Peyer's patch (tissue), 4 donors: ENCODE results near the gene TMEM237.

Experiments used
- POLR2A ChIP-seq, 2 donors: fragments of 450-650 bp; IDR thresholded peaks; one replicate each; pipeline ENCODE4 v1.5.1; 2017; ENCODE audit warnings: antibody characterized with exemption in 2 of 2, mild to moderate bottlenecking in 2 of 2, moderate library complexity in 2 of 2
- TF ChIP-seq, protein P1 (sequence below), 6 experiments: fragments of 450-650 bp in 4 of 6; fragments of 200-600 bp in 2 of 6; sonication (generic) in 1 of 6; IDR thresholded peaks; one replicate each; pipeline ENCODE4 v1.5.1; 2017 to 2019; ENCODE audit warnings: antibody characterized with exemption in 6 of 6, mild to moderate bottlenecking in 3 of 6, moderate library complexity in 1 of 6

DNA sequence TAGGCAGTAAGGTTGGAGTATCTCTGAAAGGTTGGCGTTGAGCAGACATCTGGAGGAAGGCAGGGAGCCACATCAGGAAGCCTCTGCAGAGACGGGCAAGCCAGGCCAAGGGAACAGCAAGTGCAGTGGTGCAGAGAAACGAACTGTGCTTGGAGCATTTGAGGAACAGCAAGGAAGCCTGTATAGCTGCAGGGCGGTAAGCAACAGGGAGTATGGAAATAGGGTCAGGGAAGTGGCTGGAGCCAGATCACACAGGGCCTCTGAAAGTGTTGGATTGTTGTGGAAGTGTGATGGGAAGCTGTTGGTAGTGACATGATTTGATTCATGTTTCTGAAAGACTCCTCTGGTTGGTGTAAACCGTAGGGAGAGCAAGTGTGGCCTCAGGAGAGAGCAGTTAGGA is 13.4 kb upstream of the TMEM237 start:
- TF ChIP-seq POLR2A (IDR thresholded peaks at IDR 0.05) = no peak
- TF ChIP-seq, protein P1, sequence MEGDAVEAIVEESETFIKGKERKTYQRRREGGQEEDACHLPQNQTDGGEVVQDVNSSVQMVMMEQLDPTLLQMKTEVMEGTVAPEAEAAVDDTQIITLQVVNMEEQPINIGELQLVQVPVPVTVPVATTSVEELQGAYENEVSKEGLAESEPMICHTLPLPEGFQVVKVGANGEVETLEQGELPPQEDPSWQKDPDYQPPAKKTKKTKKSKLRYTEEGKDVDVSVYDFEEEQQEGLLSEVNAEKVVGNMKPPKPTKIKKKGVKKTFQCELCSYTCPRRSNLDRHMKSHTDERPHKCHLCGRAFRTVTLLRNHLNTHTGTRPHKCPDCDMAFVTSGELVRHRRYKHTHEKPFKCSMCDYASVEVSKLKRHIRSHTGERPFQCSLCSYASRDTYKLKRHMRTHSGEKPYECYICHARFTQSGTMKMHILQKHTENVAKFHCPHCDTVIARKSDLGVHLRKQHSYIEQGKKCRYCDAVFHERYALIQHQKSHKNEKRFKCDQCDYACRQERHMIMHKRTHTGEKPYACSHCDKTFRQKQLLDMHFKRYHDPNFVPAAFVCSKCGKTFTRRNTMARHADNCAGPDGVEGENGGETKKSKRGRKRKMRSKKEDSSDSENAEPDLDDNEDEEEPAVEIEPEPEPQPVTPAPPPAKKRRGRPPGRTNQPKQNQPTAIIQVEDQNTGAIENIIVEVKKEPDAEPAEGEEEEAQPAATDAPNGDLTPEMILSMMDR (IDR thresholded peaks at IDR 0.05) = no peak
